K562 (cell line): ENCODE data around the gene ZNF385D. TPM values are rescaled to one million over a fixed set of nuclear protein-coding genes. Genes with fewer than 3 reads are reported as not detected.

Experiments used
- BRD9 ChIP-seq: fragments of 450-650 bp; IDR thresholded peaks from 2 replicates; pipeline ENCODE4 v1.6.1; 2018; ENCODE audit warnings: low read depth; ENCODE audit not compliant: partially characterized antibody
- ETV5 ChIP-seq: sonication (generic); formaldehyde crosslinking; IDR thresholded peaks from 2 replicates; pipeline ENCODE4 v1.4.0; 2020; ENCODE audit warnings: low read depth, mild to moderate bottlenecking, missing genetic modification reagents
- MAFF ChIP-seq: IDR thresholded peaks from 2 replicates; pipeline ENCODE4 v1.6.1; 2012; ENCODE audit warnings: low read length, improper control_type of control experiment
- MAFG ChIP-seq: fragments of 450-650 bp; conservative IDR thresholded peaks from 2 replicates; pipeline ENCODE4 v1.6.1; 2016; ENCODE audit warnings: missing genetic modification characterization, missing compliant biosample characterization
- MECOM ChIP-seq: fragments of 250-450 bp; sonication (Bioruptor Pico); IDR thresholded peaks from 2 replicates; pipeline ENCODE4 v1.8.0; 2022; ENCODE audit warnings: inconsistent platforms
- MYBL2 ChIP-seq, 2 experiments: fragments of 450-650 bp in 1 of 2; sonication (generic) in 1 of 2; formaldehyde crosslinking in 1 of 2; IDR thresholded peaks; 2 replicates each; pipeline versions ENCODE4 v1.6.1 to v1.8.1; 2017 to 2022; ENCODE audit warnings: borderline replicate concordance in 1 of 2, inconsistent platforms in 1 of 2, low read depth in 1 of 2, mild to moderate bottlenecking in 1 of 2, missing genetic modification reagents in 1 of 2, moderate library complexity in 1 of 2
- NFIX ChIP-seq: fragments of 250-450 bp; sonication (Bioruptor Pico); IDR thresholded peaks from 2 replicates; pipeline ENCODE4 v1.4.0; 2020; ENCODE audit warnings: low read depth, mild to moderate bottlenecking, moderate library complexity
- PTTG1 ChIP-seq: fragments of 450-650 bp; IDR thresholded peaks from 2 replicates; pipeline ENCODE4 v1.6.1; 2016; ENCODE audit warnings: low read depth, mild to moderate bottlenecking, missing genetic modification characterization, missing compliant biosample characterization
- RBBP5 ChIP-seq: fragments of 200-600 bp; sonication (generic); IDR thresholded peaks from 2 replicates; pipeline ENCODE4 v1.6.1; 2012; ENCODE audit warnings: borderline replicate concordance, mild to moderate bottlenecking, low read length, control low read depth, inconsistent platforms; ENCODE audit not compliant: insufficient read depth, poor library complexity, severe bottlenecking
- ZNF146 ChIP-seq: IDR thresholded peaks from one replicate; pipeline ENCODE4 v1.6.1; 2018; ENCODE audit warnings: missing compliant biosample characterization; ENCODE audit not compliant: unreplicated experiment
- ZNF23 ChIP-seq: fragments of 250-450 bp; sonication (Bioruptor Pico); IDR thresholded peaks from 2 replicates; pipeline ENCODE4 v1.4.0; 2020; ENCODE audit warnings: mild to moderate bottlenecking
- ZNF586 ChIP-seq: fragments of 450-650 bp; formaldehyde crosslinking; conservative IDR thresholded peaks from 2 replicates; pipeline ENCODE4 v1.4.0; 2020; ENCODE audit warnings: mild to moderate bottlenecking, moderate library complexity
- polyA plus RNA-seq, 8 experiments: library from polyadenylated mRNA; depleted of rRNA in 4 of 8; stranded (reverse) in 5 of 8; unstranded in 3 of 8; fragments of >200 nt; fragmentation: Nextera tagmentation in 2 of 8; fragmentation: Illumina TruSeq in 1 of 8; extraction: Ambion mirVana in 2 of 8; extraction: Trizol in 1 of 8; gene quantifications; 2 replicates each; pipeline versions ENCODE4 v1.2.1 to v1.2.3, GENCODE V29; 2011 to 2014; ENCODE audit warnings: inconsistent platforms in 1 of 8, missing spikeins in 1 of 8
- total RNA-seq, 7 experiments: library from RNA; depleted of rRNA in 6 of 7; stranded (reverse); fragments of >200 nt in 6 of 7; fragmentation: Illumina TruSeq in 2 of 7; extraction: Trizol in 2 of 7; gene quantifications; 2 replicates each; pipeline versions ENCODE4 v1.2.1 to v1.2.3, GENCODE V29; 2011 to 2021; ENCODE audit warnings: low replicate concordance in 1 of 7
- TF ChIP-seq, protein P1 (sequence below): IDR thresholded peaks from 2 replicates; pipeline ENCODE4 v1.6.1; 2016; ENCODE audit warnings: missing genetic modification characterization, missing compliant biosample characterization
- TF ChIP-seq, protein P2 (sequence below): fragments of 250-450 bp; sonication (Bioruptor Pico); IDR thresholded peaks from 2 replicates; pipeline ENCODE4 v1.8.0; 2021; ENCODE audit warnings: borderline replicate concordance, mild to moderate bottlenecking, moderate library complexity; ENCODE audit not compliant: poor library complexity, severe bottlenecking
- TF ChIP-seq, protein P3 (sequence below), 2 experiments: fragments of 450-650 bp in 1 of 2; IDR thresholded peaks; 2 replicates each; pipeline ENCODE4 v1.6.1; 2011 to 2017; ENCODE audit warnings: low read depth in 2 of 2, antibody characterized with exemption in 1 of 2, borderline replicate concordance in 1 of 2, low read length in 1 of 2, mild to moderate bottlenecking in 1 of 2, mixed read lengths in 1 of 2; ENCODE audit not compliant: control insufficient read depth in 1 of 2
- TF ChIP-seq, protein P4 (sequence below): fragments of 450-650 bp; conservative IDR thresholded peaks from 2 replicates; pipeline ENCODE4 v1.6.1; 2016; ENCODE audit warnings: missing genetic modification characterization, low read depth, mild to moderate bottlenecking, missing compliant biosample characterization, moderate library complexity
- TF ChIP-seq, protein P5 (sequence below), 2 experiments: IDR thresholded peaks in 1 of 2; conservative IDR thresholded peaks in 1 of 2; 2 replicates each; pipeline ENCODE4 v1.6.1; 2016; ENCODE audit warnings: low read depth in 2 of 2, mild to moderate bottlenecking in 1 of 2, missing compliant biosample characterization in 1 of 2, missing genetic modification characterization in 1 of 2, moderate library complexity in 1 of 2

The ZNF385D gene
- total and polyA plus RNA-seq, 9 of the 15 experiments (the other 6 are each of a cell fraction or from before 2014, with no cell fraction given), result 0.14 to 1.7 (median 0.51) TPM

- TF ChIP-seq, protein P1, sequence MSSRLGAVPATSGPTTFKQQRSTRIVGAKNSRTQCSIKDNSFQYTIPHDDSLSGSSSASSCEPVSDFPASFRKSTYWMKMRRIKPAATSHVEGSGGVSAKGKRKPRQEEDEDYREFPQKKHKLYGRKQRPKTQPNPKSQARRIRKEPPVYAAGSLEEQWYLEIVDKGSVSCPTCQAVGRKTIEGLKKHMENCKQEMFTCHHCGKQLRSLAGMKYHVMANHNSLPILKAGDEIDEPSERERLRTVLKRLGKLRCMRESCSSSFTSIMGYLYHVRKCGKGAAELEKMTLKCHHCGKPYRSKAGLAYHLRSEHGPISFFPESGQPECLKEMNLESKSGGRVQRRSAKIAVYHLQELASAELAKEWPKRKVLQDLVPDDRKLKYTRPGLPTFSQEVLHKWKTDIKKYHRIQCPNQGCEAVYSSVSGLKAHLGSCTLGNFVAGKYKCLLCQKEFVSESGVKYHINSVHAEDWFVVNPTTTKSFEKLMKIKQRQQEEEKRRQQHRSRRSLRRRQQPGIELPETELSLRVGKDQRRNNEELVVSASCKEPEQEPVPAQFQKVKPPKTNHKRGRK (tag), result no peak
- TF ChIP-seq ZNF586 (CRISPR knock-in tag) (peak; percentile 86), MECOM (CRISPR knock-in tag) (peak; percentile 79; the same call in 1 of the 2 replicates), MYBL2 (IDR thresholded peaks at IDR 0.05; ENCODE audit: low read depth) (no peak), MYBL2 (CRISPR knock-in tag; IDR thresholded peaks at IDR 0.05; ENCODE audit: borderline replicate concordance) (no peak), MAFG (tag) (no peak), RBBP5 (no peak), ZNF146 (CRISPR knock-in tag) (no peak), ETV5 (no peak), PTTG1 (tag) (peak; percentile 89), BRD9 (no peak), ZNF23 (CRISPR knock-in tag) (peak; percentile 95), MAFF (no peak), NFIX (CRISPR knock-in tag) (peak; percentile 34; the same call in 1 of the 2 replicates)
- TF ChIP-seq, protein P2, sequence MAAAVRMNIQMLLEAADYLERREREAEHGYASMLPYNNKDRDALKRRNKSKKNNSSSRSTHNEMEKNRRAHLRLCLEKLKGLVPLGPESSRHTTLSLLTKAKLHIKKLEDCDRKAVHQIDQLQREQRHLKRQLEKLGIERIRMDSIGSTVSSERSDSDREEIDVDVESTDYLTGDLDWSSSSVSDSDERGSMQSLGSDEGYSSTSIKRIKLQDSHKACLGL (CRISPR knock-in tag), result no peak
- TF ChIP-seq, protein P3, sequence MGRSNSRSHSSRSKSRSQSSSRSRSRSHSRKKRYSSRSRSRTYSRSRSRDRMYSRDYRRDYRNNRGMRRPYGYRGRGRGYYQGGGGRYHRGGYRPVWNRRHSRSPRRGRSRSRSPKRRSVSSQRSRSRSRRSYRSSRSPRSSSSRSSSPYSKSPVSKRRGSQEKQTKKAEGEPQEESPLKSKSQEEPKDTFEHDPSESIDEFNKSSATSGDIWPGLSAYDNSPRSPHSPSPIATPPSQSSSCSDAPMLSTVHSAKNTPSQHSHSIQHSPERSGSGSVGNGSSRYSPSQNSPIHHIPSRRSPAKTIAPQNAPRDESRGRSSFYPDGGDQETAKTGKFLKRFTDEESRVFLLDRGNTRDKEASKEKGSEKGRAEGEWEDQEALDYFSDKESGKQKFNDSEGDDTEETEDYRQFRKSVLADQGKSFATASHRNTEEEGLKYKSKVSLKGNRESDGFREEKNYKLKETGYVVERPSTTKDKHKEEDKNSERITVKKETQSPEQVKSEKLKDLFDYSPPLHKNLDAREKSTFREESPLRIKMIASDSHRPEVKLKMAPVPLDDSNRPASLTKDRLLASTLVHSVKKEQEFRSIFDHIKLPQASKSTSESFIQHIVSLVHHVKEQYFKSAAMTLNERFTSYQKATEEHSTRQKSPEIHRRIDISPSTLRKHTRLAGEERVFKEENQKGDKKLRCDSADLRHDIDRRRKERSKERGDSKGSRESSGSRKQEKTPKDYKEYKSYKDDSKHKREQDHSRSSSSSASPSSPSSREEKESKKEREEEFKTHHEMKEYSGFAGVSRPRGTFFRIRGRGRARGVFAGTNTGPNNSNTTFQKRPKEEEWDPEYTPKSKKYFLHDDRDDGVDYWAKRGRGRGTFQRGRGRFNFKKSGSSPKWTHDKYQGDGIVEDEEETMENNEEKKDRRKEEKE (IDR thresholded peaks at IDR 0.05; ENCODE audit: borderline replicate concordance in 1 of 2, control insufficient read depth in 1 of 2, low read depth in 2 of 2, low read length in 1 of 2), result no peak
- TF ChIP-seq, protein P4, sequence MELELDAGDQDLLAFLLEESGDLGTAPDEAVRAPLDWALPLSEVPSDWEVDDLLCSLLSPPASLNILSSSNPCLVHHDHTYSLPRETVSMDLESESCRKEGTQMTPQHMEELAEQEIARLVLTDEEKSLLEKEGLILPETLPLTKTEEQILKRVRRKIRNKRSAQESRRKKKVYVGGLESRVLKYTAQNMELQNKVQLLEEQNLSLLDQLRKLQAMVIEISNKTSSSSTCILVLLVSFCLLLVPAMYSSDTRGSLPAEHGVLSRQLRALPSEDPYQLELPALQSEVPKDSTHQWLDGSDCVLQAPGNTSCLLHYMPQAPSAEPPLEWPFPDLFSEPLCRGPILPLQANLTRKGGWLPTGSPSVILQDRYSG (tag), result no peak
- TF ChIP-seq, protein P5, sequence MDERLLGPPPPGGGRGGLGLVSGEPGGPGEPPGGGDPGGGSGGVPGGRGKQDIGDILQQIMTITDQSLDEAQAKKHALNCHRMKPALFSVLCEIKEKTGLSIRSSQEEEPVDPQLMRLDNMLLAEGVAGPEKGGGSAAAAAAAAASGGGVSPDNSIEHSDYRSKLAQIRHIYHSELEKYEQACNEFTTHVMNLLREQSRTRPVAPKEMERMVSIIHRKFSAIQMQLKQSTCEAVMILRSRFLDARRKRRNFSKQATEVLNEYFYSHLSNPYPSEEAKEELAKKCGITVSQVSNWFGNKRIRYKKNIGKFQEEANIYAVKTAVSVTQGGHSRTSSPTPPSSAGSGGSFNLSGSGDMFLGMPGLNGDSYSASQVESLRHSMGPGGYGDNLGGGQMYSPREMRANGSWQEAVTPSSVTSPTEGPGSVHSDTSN (CRISPR knock-in tag; IDR thresholded peaks at IDR 0.05; ENCODE audit: low read depth), result no peak
- TF ChIP-seq, protein P5 (tag; conservative IDR thresholded peaks at IDR 0.05; ENCODE audit: low read depth), result no peak
Measured at GRCh38 chr3:21515417-21515816, 235.6 kb downstream of the ZNF385D start (continued).
